Measurements from ENCODE around the gene TRANK1.

GRCh38 chr3:36786921-36787890 is 157.6 kb downstream of the TRANK1 start:
- TF ChIP-seq, protein P1, sequence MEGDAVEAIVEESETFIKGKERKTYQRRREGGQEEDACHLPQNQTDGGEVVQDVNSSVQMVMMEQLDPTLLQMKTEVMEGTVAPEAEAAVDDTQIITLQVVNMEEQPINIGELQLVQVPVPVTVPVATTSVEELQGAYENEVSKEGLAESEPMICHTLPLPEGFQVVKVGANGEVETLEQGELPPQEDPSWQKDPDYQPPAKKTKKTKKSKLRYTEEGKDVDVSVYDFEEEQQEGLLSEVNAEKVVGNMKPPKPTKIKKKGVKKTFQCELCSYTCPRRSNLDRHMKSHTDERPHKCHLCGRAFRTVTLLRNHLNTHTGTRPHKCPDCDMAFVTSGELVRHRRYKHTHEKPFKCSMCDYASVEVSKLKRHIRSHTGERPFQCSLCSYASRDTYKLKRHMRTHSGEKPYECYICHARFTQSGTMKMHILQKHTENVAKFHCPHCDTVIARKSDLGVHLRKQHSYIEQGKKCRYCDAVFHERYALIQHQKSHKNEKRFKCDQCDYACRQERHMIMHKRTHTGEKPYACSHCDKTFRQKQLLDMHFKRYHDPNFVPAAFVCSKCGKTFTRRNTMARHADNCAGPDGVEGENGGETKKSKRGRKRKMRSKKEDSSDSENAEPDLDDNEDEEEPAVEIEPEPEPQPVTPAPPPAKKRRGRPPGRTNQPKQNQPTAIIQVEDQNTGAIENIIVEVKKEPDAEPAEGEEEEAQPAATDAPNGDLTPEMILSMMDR (IDR thresholded peaks at IDR 0.05): no peak
- no peak for TF ChIP-seq POLR2A (IDR thresholded peaks at IDR 0.05)
